Colonic mucosa (tissue), 4 donors: ENCODE results near the gene BAG3. TPM values are rescaled to one million over a fixed set of nuclear protein-coding genes. Genes with fewer than 3 reads are reported as not detected.

Source experiments
- DNase-seq: peaks from one replicate; pipeline ENCODE4 v3.0.0-alpha.2; 2020
- H3K27ac ChIP-seq: fragments of 200-600 bp; one replicate; pipeline ENCODE4 v1.8.0; 2021
- H3K27me3 ChIP-seq: fragments of 200-600 bp; one replicate; pipeline ENCODE4 v1.8.0; 2021
- H3K36me3 ChIP-seq: fragments of 200-600 bp; one replicate; pipeline ENCODE4 v1.8.0; 2021
- H3K4me1 ChIP-seq: fragments of 200-600 bp; one replicate; pipeline ENCODE4 v1.8.0; 2021; ENCODE audit warnings: mild to moderate bottlenecking
- H3K4me3 ChIP-seq: fragments of 200-600 bp; one replicate; pipeline ENCODE4 v1.8.0; 2021
- H3K9ac ChIP-seq, 2 donors: one replicate each; pipeline ENCODE4 v1.7.0; 2013; ENCODE audit warnings: control low read depth in 2 of 2, low read depth in 2 of 2, low read length in 2 of 2
- H3K9me3 ChIP-seq: fragments of 200-600 bp; one replicate; pipeline ENCODE4 v1.8.0; 2021
- intact Hi-C: fragments of 100-400 bp; cut with DNase I; formaldehyde crosslinking; loops from one replicate; pipeline ENCODE4 v1.14.1; 2022
- total RNA-seq, 2 donors: library from RNA; stranded (reverse); fragmentation: NEBNext Ultra II Directional in 1 of 2; extraction: Animal tissue kit (Norgen Biotek cat#: 25700) in 1 of 2; gene quantifications; one replicate each; pipeline ENCODE4 v1.2.1, GENCODE V29; 2021
- TF ChIP-seq, protein P1 (sequence below): fragments of 200-600 bp; IDR thresholded peaks from one replicate; pipeline ENCODE4 v1.8.0; 2022; ENCODE audit warnings: antibody characterized with exemption, mild to moderate bottlenecking
- donor health status: healthy.
- donor health status: DM: no; HTN: no; CAD: no.
- donor health status: DM: no; HTN: no; CAD: no.

BAG3 gene
- total RNA-seq, 2 donors from 2014 or later, result 30.4 to 48.9 TPM

DNA sequence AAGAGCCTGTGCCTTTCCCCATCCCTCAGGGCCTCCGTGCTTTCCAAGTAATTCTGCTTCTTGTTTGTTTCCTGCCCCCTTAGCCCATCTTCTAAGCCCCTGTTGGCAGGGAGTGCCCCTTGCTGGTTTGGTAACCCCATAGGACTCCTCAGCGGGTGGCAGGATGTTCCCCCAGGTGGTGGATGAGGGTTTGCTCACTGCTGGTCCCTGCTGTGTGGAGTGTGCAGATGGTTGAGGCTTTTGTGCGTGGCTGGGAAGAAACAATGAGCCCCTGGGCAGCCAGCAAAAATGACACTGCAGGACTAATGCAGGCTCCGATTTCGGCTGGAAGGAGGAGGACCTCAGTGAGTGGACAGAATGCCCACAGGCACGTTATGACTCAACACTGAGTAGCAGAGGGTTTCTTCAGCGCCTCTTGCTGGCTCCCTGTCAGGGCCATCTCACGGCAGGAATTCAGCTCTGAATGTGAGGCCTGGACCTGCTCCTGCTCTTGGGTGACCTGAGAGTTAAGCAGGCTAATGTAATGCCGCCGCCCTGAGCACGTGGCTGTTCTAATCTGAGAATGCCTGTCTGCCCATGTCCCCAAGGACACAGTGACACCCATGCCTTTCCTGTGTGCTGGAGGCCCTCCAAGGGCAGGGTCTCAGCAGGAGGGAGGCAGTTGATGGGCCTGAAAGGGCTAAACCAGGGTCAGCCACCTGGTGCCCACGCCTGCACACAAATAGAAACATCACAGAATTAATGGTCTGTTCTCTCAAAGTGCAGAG is 16.6 kb downstream of the BAG3 start:
- TF ChIP-seq, protein P1, sequence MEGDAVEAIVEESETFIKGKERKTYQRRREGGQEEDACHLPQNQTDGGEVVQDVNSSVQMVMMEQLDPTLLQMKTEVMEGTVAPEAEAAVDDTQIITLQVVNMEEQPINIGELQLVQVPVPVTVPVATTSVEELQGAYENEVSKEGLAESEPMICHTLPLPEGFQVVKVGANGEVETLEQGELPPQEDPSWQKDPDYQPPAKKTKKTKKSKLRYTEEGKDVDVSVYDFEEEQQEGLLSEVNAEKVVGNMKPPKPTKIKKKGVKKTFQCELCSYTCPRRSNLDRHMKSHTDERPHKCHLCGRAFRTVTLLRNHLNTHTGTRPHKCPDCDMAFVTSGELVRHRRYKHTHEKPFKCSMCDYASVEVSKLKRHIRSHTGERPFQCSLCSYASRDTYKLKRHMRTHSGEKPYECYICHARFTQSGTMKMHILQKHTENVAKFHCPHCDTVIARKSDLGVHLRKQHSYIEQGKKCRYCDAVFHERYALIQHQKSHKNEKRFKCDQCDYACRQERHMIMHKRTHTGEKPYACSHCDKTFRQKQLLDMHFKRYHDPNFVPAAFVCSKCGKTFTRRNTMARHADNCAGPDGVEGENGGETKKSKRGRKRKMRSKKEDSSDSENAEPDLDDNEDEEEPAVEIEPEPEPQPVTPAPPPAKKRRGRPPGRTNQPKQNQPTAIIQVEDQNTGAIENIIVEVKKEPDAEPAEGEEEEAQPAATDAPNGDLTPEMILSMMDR, result no peak
- H3K9ac ChIP-seq, result no peak overlapping the region
- H3K27me3 ChIP-seq, result no peaks in the 10 kb centered on the region
- intact Hi-C loops, result no loop called here
- H3K27ac ChIP-seq, result no peak overlapping the region
- peaks cover 8% of the 10 kb centered on the region for H3K36me3 ChIP-seq
- no peaks in the 10 kb centered on the region for H3K4me1 ChIP-seq
- no peak for DNase-seq
- no peak overlapping the region for H3K4me3 ChIP-seq
- no peaks in the 10 kb centered on the region for H3K9me3 ChIP-seq

DNA sequence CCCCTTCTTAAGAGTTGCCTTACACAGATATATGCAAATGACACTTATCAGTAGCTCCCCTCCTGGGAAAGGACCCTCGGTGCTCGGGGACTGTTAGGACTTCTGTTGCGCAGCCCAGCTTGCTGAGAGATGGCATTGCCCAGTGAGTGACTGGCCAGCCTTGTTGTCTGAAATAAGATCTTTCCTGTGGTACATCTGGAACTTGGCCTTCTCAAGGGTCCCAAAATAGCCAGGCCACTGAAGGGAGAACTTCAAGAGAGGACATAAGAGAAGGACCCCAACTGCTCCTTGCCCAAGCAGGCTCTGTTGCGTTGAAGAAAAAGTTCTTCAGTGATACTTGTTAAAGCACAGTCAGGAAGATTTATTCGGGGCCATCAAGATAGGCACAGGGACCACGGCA is 17.3 kb downstream of the BAG3 start:
- Histone ChIP-seq H3K27me3 (no peaks in the 10 kb centered on the region), H3K4me3 (no peak overlapping the region), H3K9me3 (no peaks in the 10 kb centered on the region), H3K36me3 (peaks cover 8% of the 10 kb centered on the region), H3K9ac (no peak overlapping the region), H3K4me1 (no peaks in the 10 kb centered on the region), H3K27ac (no peak overlapping the region)
- TF ChIP-seq, protein P1, result no peak
- no peak for DNase-seq
- intact Hi-C loops, result no loop called here

DNA sequence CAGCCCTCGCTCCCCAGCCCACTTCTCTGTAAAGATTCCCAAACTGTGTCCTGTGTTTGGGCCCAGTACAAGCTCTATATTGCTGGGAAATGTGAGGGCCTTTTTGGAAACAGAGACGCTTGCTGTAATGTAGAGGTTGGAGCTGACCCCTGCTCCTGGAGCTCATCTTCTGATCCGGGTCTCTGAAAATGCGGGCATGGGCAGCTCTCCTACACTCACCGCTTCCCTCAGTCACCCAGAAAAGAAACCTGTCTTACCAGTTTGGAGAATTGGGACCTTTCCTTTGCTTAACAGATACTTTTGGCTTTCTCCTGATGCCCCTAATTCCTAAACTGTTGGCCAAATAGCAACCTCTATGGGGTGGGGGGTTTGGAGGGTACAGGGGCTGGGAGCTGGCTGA is 18.2 kb downstream of the BAG3 start:
- no peak overlapping the region for H3K9ac ChIP-seq
- no peak overlapping the region for H3K27ac ChIP-seq
- no peaks in the 10 kb centered on the region for H3K4me1 ChIP-seq
- no peaks in the 10 kb centered on the region for H3K9me3 ChIP-seq
- peaks cover 14% of the 10 kb centered on the region for H3K36me3 ChIP-seq
- TF ChIP-seq, protein P1, result no peak
- intact Hi-C loops, result no loop called here
- no peak for DNase-seq
- no peak overlapping the region for H3K4me3 ChIP-seq
- H3K27me3 ChIP-seq, result no peaks in the 10 kb centered on the region

DNA sequence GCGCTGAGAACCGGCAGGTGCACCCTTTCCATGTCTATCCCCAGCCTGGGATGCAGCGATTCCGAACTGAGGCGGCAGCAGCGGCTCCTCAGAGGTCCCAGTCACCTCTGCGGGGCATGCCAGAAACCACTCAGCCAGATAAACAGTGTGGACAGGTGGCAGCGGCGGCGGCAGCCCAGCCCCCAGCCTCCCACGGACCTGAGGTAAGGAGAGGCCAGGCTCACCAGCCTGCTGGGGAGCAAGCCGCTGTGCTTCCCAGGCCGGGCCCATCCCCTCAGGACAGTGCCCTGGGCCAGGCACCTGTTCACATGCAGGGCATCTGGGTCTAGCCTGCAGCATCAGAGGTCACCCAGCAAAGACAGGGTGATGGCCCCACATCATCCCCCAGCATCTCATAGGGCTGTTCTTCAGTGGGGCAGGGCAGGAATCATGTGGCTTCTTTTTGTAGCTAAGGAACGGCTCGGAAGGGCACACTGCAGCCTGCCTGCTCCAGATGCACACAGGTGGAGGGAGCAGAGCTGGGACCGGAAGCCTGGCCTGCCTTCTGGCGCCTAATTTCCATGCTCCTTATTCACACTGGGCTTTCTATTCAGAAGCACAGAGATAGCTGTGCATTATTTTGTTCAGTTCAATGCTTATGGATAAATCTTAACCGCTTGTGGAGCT is 18.9 kb downstream of the BAG3 start:
- DNase-seq, result no peak
- intact Hi-C loops, result no loop called here
- TF ChIP-seq, protein P1, result no peak
- no peaks in the 10 kb centered on the region for H3K9me3 ChIP-seq
- H3K27me3 ChIP-seq, result no peaks in the 10 kb centered on the region
- H3K36me3 ChIP-seq, result peaks cover 14% of the 10 kb centered on the region
- no peak overlapping the region for H3K4me3 ChIP-seq
- H3K9ac ChIP-seq, result no peak overlapping the region
- no peak overlapping the region for H3K27ac ChIP-seq
- no peaks in the 10 kb centered on the region for H3K4me1 ChIP-seq

DNA sequence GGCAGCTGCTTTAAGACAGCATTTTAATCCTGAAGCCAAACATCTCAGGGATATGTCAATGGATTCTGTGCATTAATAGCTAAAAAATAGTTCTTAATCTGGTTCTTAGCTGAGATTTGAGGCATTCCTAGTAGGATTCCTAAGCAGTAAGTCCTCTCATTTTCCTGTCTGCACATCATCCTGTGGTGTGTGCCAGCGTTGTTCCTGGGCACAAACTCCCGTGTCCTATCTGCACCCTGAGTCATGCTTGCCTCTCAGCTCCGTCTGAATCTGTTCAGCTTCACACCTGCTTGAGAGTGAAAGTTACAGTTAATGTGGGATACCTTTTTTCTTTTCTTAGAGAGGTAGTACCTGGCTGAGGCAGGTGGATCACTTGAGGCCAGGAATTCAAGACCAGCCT is 19.5 kb downstream of the BAG3 start:
- no peak overlapping the region for H3K9ac ChIP-seq
- no peaks in the 10 kb centered on the region for H3K27me3 ChIP-seq
- intact Hi-C loops, result no loop called here
- no peak overlapping the region for H3K4me3 ChIP-seq
- TF ChIP-seq, protein P1, result no peak
- no peaks in the 10 kb centered on the region for H3K4me1 ChIP-seq
- H3K27ac ChIP-seq, result no peak overlapping the region
- peaks cover 14% of the 10 kb centered on the region for H3K36me3 ChIP-seq
- H3K9me3 ChIP-seq, result no peaks in the 10 kb centered on the region
- DNase-seq, result no peak
